H9 (cell line): ENCODE measurements around the gene MYT1. TPM values are rescaled to one million over a fixed set of nuclear protein-coding genes. Genes with fewer than 3 reads are reported as not detected.

Source experiments
- DNase-seq: peaks from one replicate; pipeline ENCODE4 v3.0.0-alpha.2; 2017
- H2AFZ ChIP-seq: one replicate; pipeline ENCODE4 v1.6.1; 2013; ENCODE audit warnings: mild to moderate bottlenecking, low read length, control low read depth, moderate library complexity
- H2AK5ac ChIP-seq: 2 replicates; pipeline ENCODE4 v1.6.1; 2013; ENCODE audit warnings: low read length, control low read depth, mixed read lengths; ENCODE audit not compliant: insufficient read length
- H2BK120ac ChIP-seq: one replicate; pipeline ENCODE4 v1.6.1; 2013; ENCODE audit warnings: low read depth, mild to moderate bottlenecking, low read length, control low read depth, inconsistent platforms; ENCODE audit not compliant: poor library complexity, severe bottlenecking
- H2BK12ac ChIP-seq: 2 replicates; pipeline ENCODE4 v1.6.1; 2013; ENCODE audit warnings: low read length, control low read depth, mixed read lengths, low read depth; ENCODE audit not compliant: insufficient read length
- H2BK15ac ChIP-seq: 2 replicates; pipeline ENCODE4 v1.6.1; 2013; ENCODE audit warnings: low read depth, low read length, control low read depth
- H2BK20ac ChIP-seq: one replicate; pipeline ENCODE4 v1.6.1; 2013; ENCODE audit warnings: low read depth, mild to moderate bottlenecking, low read length, control low read depth, inconsistent platforms; ENCODE audit not compliant: poor library complexity, severe bottlenecking
- H2BK5ac ChIP-seq: 2 replicates; pipeline ENCODE4 v1.6.1; 2013; ENCODE audit warnings: low read length, control low read depth, mixed read lengths; ENCODE audit not compliant: insufficient read length
- H3K14ac ChIP-seq: 2 replicates; pipeline ENCODE4 v1.6.1; 2013; ENCODE audit warnings: low read length, control low read depth; ENCODE audit not compliant: insufficient read depth
- H3K18ac ChIP-seq: 2 replicates; pipeline ENCODE4 v1.6.1; 2013; ENCODE audit warnings: low read depth, mild to moderate bottlenecking, mixed read lengths, low read length, control low read depth; ENCODE audit not compliant: insufficient read length
- H3K23ac ChIP-seq: 2 replicates; pipeline ENCODE4 v1.6.1; 2013; ENCODE audit warnings: low read length, control low read depth, mixed read lengths, low read depth; ENCODE audit not compliant: insufficient read length
- H3K23me2 ChIP-seq: 2 replicates; pipeline ENCODE4 v1.6.1; 2013; ENCODE audit warnings: low read depth, mild to moderate bottlenecking, mixed read lengths, low read length, control low read depth; ENCODE audit not compliant: insufficient read length, poor library complexity, severe bottlenecking
- H3K27ac ChIP-seq: 2 replicates; pipeline ENCODE4 v1.5.1; 2013; ENCODE audit warnings: low read length, control low read depth, mixed read lengths, low read depth; ENCODE audit not compliant: insufficient read length
- H3K27me3 ChIP-seq: 2 replicates; pipeline ENCODE4 v1.6.1; 2013; ENCODE audit warnings: low read length, control low read depth, inconsistent platforms; ENCODE audit not compliant: insufficient read depth
- H3K4ac ChIP-seq: 2 replicates; pipeline ENCODE4 v1.6.1; 2013; ENCODE audit warnings: low read depth, mild to moderate bottlenecking, control low read depth, inconsistent platforms, low read length, moderate library complexity
- H3K4me1 ChIP-seq: 2 replicates; pipeline ENCODE4 v1.6.1; 2013; ENCODE audit warnings: low read length, control low read depth, inconsistent platforms; ENCODE audit not compliant: insufficient read depth
- H3K4me2 ChIP-seq: 2 replicates; pipeline ENCODE4 v1.6.1; 2013; ENCODE audit warnings: low read length, control low read depth, mixed read lengths; ENCODE audit not compliant: insufficient read length, insufficient read depth
- H3K56ac ChIP-seq: 2 replicates; pipeline ENCODE4 v1.6.1; 2013; ENCODE audit warnings: low read depth, mild to moderate bottlenecking, mixed read lengths, low read length, control low read depth; ENCODE audit not compliant: insufficient read length
- H3K79me1 ChIP-seq: 2 replicates; pipeline ENCODE4 v1.6.1; 2013; ENCODE audit warnings: low read depth, mild to moderate bottlenecking, moderate library complexity, low read length, control low read depth, inconsistent platforms; ENCODE audit not compliant: insufficient read depth, poor library complexity, severe bottlenecking
- H3K79me2 ChIP-seq: 2 replicates; pipeline ENCODE4 v1.6.1; 2013; ENCODE audit warnings: low read length, control low read depth, inconsistent platforms; ENCODE audit not compliant: insufficient read depth
- H3K9ac ChIP-seq: 2 replicates; pipeline ENCODE4 v1.6.1; 2013; ENCODE audit warnings: low read length, control low read depth, mixed read lengths; ENCODE audit not compliant: insufficient read length; ENCODE audit errors: extremely low read depth
- H3K9me3 ChIP-seq: one replicate; pipeline ENCODE4 v1.6.1; 2013; ENCODE audit warnings: low read depth, low read length, inconsistent platforms; ENCODE audit not compliant: control insufficient read depth
- H3T11ph ChIP-seq: one replicate; pipeline ENCODE4 v1.6.1; 2013; ENCODE audit warnings: mild to moderate bottlenecking, low read length, control low read depth, inconsistent platforms
- H4K20me1 ChIP-seq: one replicate; pipeline ENCODE4 v1.6.1; 2013; ENCODE audit not compliant: control insufficient read depth, insufficient read length, insufficient read depth
- H4K5ac ChIP-seq: 2 replicates; pipeline ENCODE4 v1.6.1; 2013; ENCODE audit warnings: low read depth, mild to moderate bottlenecking, mixed read lengths, low read length, control low read depth; ENCODE audit not compliant: insufficient read length
- H4K8ac ChIP-seq: replicated peaks from 2 replicates; pipeline ENCODE4 v1.6.1; 2013; ENCODE audit warnings: low read length, control low read depth, mixed read lengths, low read depth; ENCODE audit not compliant: insufficient read length
- H4K91ac ChIP-seq: 2 replicates; pipeline ENCODE4 v1.6.1; 2013; ENCODE audit warnings: low read depth, mild to moderate bottlenecking, moderate library complexity, mixed read lengths, low read length, control low read depth; ENCODE audit not compliant: insufficient read length
- H3K27ac Mint-ChIP-seq, 3 experiments: 2 replicates in 2 of 3; 3 replicates in 1 of 3; pipeline ENCODE4 v1.8.0; 2020 to 2021; ENCODE audit warnings: mixed read lengths in 3 of 3, mild to moderate bottlenecking in 1 of 3, moderate library complexity in 1 of 3
- H3K27me3 Mint-ChIP-seq: 2 replicates; pipeline ENCODE4 v1.8.0; 2021; ENCODE audit warnings: low read depth, mild to moderate bottlenecking, moderate library complexity, mixed read lengths
- H3K36me3 Mint-ChIP-seq, 3 experiments: 2 replicates in 2 of 3; 3 replicates in 1 of 3; pipeline ENCODE4 v1.8.0; 2020 to 2021; ENCODE audit warnings: low read depth in 3 of 3, mixed read lengths in 3 of 3; ENCODE audit not compliant: insufficient read depth in 1 of 3
- H3K4me1 Mint-ChIP-seq, 2 experiments: 2 replicates each; pipeline ENCODE4 v1.8.0; 2020; ENCODE audit warnings: mixed read lengths in 2 of 2
- H3K4me3 Mint-ChIP-seq, 2 experiments: 2 replicates in 1 of 2; 3 replicates in 1 of 2; pipeline ENCODE4 v1.8.0; 2020 to 2021; ENCODE audit warnings: mild to moderate bottlenecking in 2 of 2, mixed read lengths in 2 of 2, moderate library complexity in 1 of 2
- H3K9me3 Mint-ChIP-seq, 2 experiments: 2 replicates in 1 of 2; 3 replicates in 1 of 2; pipeline ENCODE4 v1.8.0; 2020; ENCODE audit warnings: mild to moderate bottlenecking in 2 of 2, mixed read lengths in 2 of 2, moderate library complexity in 1 of 2
- CTCF ChIP-seq: fragments of 200-600 bp; sonication (generic); conservative IDR thresholded peaks from 3 replicates; pipeline ENCODE4 v1.8.0; 2021; ENCODE audit warnings: antibody characterized with exemption, mild to moderate bottlenecking
- WGBS: extraction: QIAGEN DNeasy Blood & Tissue Kit; methylation state at CpG from one replicate; pipeline ENCODE4 v1.1.7; 2013; ENCODE audit warnings: missing lambda C conversion rate, low lambda C conversion rate, mixed read lengths; ENCODE audit not compliant: insufficient read length; ENCODE audit errors: extremely low coverage; 5-methylcytosine and 5-hydroxymethylcytosine counted together
- total RNA-seq: library from RNA; stranded (reverse); gene quantifications from 2 replicates; pipeline ENCODE4 v1.2.1, GENCODE V29; 2021

Gene MYT1
- total RNA-seq, 1 experiment from 2014 or later: 0.79 TPM

GRCh38 chr20:64207641-64208590, 43.7 kb downstream of the MYT1 start:
- H3K79me1 ChIP-seq: no peaks in the 10 kb centered on the region
- no peaks in the 10 kb centered on the region for H3K9me3 ChIP-seq
- no peak overlapping the region for H4K8ac ChIP-seq
- H3K27me3 ChIP-seq: no peaks in the 10 kb centered on the region
- H3K23me2 ChIP-seq: peaks cover 2% of the 10 kb centered on the region
- no peak overlapping the region for H4K91ac ChIP-seq
- no peaks in the 10 kb centered on the region for H3K79me2 ChIP-seq
- no peak overlapping the region for H3K9ac ChIP-seq
- no peak overlapping the region for H3K14ac ChIP-seq
- no peak overlapping the region for H3T11ph ChIP-seq
- no peak overlapping the region for H2BK120ac ChIP-seq
- WGBS: no CpG with 5 or more reads among the region's 25 CpGs
- H3K4ac ChIP-seq: no peak overlapping the region
- H2AFZ ChIP-seq: no peak overlapping the region
- no peak overlapping the region for H3K4me3 Mint-ChIP-seq
- H3K4me1 ChIP-seq: no peaks in the 10 kb centered on the region
- H3K9me3 Mint-ChIP-seq: no peaks in the 10 kb centered on the region
- no peak overlapping the region for H2BK15ac ChIP-seq
- H4K5ac ChIP-seq: no peak overlapping the region
- peaks cover 10 to 12% of the 10 kb centered on the region in 2 experiments for H3K4me1 Mint-ChIP-seq
- H2BK20ac ChIP-seq: no peak overlapping the region
- no peak overlapping the region for H3K56ac ChIP-seq
- peaks cover under 1% of the 10 kb centered on the region for H3K27me3 Mint-ChIP-seq
- TF ChIP-seq CTCF: no peak
- no peaks in the 10 kb centered on the region; a peak in 1 of 7 replicates for H3K36me3 Mint-ChIP-seq
- no peak overlapping the region for H3K23ac ChIP-seq
- H4K20me1 ChIP-seq: peaks cover 2% of the 10 kb centered on the region
- H3K27ac ChIP-seq: no peak overlapping the region
- DNase-seq: no peak
- no peak overlapping the region for H3K18ac ChIP-seq
- H2BK12ac ChIP-seq: no peak overlapping the region
- H2BK5ac ChIP-seq: no peak overlapping the region
- H3K4me2 ChIP-seq: no peak overlapping the region
- no peak overlapping the region for H2AK5ac ChIP-seq
- H3K27ac Mint-ChIP-seq: no peak overlapping the region; a peak in 1 of 7 replicates
